Raji (cell line): Measurements from ENCODE around the gene PCDH1.

ENCODE experiments used
- POLR2A ChIP-seq: IDR thresholded peaks from 2 replicates; pipeline ENCODE4 v1.6.1; 2011; ENCODE audit warnings: low read depth, low read length, control low read depth; ENCODE audit not compliant: insufficient read depth

Gene PCDH1

DNA sequence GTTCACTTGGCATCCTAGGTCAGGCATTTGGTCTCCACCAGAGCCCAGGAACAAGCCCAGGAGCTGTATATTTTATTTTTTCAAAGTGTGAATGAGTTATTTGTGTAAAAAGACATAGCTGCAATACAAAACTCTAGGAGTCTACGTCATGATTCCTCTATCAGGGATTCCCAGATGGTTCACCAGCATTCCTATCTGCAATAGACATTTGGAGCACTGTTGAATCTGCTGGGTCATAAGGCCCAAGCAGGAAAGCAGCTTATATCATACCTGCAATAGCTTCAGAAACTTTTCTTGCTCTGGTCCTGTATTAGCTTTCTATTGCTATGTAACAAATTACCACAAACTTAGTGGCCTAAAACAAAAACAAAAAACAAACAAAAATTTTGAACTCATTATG lies 28.8 kb upstream of the PCDH1 start:
- no peak for TF ChIP-seq POLR2A

DNA sequence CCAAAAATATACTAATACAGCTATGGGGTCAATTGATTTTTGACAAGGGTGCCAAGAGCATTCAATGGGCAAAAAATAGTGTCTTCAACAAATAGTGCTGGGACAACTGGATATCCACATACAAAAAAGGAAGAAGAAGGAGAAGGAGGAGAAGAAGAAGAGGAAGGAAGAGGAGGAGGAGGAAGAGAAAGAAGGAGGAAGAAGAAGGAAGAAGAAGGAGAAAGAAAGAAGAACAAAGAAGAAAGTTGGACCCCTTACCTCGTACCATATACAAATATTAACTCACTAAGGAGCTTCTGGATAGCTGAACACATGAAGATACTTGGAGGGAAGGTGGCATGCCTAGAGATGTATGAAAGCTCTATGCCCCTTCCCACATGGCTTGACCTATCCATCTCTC lies 28.3 kb upstream of the PCDH1 start:
- TF ChIP-seq POLR2A, result no peak

DNA sequence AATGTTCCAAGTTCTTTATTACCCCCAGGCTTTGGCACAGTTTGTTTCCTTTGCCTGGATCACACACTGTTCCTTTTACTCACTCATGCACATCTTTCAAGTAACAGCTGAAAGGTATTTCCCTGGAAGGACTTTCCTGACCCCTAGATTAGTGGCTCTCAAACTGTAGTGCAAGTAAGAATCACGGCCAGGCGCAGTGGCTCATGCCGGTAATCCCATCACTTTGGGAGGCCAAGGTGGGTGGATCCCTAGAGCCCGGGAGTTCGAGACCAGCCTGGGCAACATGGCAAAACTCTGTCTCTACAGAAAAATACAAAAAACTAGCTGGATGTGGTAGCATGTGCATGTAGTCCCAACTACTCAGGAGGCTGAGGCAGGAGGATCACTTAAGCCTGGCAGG lies 26.3 kb upstream of the PCDH1 start:
- TF ChIP-seq POLR2A, result no peak

DNA sequence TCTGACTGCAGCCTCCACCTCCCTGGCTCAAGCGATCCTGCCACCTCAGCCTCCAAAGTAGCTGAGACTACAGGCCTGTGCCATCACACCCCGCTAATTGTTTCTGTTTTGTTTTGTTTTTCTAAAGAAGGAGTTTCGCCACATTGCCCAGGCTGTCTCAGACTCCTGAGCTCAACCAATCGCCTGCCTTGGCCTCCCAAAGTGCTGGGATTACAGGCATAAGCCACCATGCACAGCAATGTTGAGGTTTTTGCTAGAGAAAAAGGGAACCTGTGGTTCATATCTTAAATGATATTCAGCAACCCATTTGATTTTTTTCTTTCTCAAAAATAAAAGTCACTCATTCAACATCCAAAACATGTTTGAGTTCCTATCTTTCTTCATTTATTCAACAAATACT lies 25.1 kb upstream of the PCDH1 start:
- TF ChIP-seq POLR2A, result no peak

DNA sequence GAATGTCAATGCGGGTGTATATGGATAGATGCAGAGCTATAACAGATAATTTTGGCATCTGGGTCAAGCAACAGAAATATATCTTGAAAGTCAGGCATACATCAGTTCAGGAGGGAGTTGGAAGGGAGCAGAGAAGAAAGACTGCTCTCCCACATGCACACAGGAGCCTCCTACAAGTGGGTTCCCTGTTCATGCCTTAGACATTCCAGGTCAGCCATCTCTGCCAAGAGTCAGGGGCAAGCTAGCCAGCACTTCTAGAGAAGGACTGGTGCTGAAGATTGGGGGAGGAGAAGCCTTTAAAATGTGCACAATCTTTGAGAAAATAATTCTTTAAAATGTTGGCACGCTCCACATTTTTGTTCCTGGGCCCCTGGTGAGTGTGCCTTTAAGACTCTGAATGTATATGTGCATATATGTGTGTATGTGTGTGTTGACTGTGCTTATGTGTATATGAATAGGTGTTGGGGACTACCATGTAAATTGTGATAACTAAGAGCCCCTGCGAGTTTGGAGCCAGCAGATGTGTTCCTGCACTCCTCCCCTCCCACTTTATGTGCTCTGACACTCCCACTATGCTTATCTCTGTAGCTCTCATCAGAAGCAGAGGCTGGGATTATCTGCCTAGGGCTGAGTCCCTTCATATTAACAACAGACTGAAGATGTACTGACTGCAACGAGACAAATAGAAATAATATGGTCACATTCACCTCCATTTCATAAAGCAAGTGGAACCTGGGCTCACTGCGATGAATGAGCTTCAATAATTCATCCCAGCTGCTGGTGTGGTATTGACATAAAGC lies 24.0 kb upstream of the PCDH1 start:
- no peak for TF ChIP-seq POLR2A

DNA sequence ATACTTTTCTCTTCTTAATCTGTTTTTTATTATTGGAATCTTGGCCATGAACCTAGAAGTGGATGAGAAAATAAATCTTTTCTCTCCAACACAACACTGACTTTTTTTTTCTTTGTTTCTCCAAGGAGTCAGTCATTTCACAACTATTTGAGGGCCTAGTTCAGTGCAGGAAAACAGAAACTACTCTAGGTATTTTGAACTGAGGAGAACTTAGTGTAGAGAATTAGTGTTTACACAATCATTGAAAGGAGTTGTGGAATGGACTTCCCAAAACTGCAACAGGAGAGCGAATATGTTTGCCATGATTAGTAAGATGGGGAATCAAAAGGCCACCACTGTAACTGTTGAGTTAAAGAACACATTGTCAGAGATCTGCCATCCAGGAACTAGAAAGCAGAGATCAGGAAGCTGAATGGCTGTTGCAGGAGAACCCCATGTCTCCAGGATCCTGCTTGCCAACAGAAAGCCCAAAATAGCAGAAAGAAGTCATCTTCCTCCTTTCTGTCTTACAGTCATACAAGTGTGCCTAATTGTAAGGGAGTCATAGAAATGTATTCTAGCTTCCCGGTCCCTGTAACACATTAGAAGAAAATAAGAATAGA lies 20.3 kb upstream of the PCDH1 start:
- TF ChIP-seq POLR2A, result no peak

DNA sequence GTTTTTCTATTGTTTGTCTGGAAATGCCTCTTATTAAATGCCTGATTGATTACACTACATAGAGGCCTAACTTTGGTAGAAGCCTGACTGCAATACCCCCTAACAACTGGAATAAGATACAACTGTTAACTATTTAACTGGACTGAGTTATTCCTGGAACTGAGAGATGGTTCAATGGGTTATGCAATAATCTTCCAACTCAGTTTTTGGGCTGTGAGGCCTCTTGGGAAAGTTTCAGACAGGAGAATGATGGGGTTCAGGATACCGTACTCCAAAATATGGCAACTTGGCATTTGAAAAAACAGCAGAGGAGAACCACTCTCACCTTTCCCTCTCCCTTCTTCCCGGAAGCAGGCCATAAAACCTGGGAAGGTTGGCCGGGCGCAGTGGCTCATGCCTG lies 19.2 kb upstream of the PCDH1 start:
- TF ChIP-seq POLR2A, result no peak

DNA sequence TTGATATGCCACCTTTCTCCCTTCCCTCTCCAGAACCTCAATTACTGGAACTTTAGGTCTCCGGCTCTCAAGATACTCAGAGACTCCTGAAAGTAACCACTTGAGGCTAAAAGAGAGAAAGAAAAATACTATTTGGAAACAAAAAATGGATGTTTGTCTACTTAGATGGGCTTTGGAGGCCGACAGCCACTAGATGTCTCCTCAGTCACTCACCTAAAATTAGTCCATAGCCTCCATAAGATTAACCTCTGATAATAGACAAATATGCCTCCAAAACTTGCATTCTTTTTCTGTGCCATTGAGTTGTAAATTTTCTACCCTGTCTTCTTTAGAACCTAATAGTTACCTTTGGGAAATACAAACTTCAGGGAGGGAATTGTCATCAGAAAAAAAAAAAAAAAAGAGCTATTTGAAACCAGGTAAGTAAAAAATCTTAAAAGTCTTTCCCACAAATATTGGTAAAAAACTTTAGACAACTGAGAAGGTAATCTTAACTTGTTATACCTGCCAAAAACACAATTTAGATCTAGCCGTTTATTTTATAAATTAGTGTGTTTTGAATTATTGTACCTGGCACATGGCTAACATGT lies 11.2 kb upstream of the PCDH1 start:
- TF ChIP-seq POLR2A, result no peak

DNA sequence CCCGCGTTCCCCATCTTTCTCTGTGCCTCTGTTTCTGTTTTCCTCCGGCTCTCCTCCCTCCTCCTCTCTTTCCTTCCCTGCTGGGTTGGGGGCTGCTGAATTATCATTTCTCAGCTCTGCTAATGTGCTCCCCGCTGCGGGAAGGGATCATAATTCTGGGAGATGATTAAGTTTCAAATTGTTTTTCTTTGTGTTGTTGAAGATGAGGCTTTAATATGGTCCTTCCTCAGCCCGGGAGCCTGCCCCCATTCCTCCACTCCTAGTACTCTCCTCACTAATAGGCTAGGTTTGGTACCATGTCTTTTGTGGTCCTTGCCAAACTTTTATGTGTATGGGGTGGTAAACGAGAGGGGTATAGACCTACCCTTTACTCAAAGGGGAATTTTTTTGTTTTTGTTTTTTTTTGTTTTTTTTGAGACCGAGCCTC lies 5.7 kb upstream of the PCDH1 start:
- no peak for TF ChIP-seq POLR2A

DNA sequence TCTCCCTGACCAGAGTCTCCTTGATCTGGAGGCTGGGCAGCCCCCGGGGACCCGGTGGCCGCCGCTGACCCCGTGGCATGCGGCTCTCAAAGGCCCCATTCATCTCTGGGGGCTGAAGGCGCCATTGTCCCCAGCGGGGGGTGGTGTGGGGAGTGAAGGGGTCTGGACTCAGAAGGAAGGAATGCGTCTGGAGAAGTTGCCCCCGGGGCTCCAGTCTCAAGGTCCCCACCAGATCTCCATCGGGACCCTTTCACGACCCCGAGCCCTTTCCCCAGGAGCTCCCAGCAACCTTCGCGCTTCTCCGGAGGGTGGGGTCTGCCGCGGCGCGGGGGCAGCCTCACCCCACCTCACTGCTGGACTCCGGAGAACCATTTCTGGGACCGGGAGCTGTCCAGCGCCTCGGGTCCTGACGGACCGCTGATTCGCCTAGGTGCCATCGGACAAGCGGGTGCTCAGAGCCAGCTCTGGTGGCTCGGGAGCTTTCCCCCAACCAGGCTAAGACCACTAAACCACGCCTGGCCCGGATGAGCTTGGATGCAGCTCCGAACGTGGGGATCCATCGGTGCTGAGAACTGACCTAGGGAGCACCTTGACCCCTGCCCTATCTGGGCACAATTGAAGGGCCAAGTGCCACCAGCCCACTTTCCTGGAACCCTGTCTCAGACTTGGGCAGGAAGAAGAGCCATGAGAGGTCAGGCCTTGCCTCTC lies 5.1 kb upstream of the PCDH1 start:
- TF ChIP-seq POLR2A, result no peak

DNA sequence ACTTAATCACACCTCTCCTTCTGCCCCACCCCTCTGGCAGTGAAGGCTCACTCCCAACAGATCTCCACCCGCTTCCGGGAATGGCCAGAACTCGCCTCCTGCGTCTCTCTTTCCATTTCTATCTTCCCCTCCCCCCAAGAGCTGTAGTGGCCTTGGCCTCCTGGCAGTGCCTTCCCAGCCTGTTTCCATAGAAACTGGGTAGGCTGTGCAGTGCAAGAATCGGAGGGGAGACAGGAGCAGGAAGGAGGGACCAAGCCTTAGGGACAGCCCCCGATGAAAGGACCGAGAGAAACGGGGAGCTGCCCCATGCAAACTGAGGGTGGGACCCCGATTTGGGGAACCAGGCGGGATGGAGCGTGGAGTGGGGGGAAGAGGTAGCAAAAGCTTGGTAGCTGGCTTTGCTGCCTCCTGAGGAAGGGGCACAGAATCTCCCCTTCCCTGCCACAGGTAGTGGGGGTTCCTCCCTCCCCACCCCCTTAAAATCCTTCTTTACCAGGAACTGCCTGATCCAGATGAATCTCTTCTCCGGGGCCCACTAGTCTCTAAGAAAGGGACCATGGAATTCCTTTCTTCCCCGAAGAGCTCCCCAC lies 4.5 kb upstream of the PCDH1 start:
- TF ChIP-seq POLR2A, result no peak

DNA sequence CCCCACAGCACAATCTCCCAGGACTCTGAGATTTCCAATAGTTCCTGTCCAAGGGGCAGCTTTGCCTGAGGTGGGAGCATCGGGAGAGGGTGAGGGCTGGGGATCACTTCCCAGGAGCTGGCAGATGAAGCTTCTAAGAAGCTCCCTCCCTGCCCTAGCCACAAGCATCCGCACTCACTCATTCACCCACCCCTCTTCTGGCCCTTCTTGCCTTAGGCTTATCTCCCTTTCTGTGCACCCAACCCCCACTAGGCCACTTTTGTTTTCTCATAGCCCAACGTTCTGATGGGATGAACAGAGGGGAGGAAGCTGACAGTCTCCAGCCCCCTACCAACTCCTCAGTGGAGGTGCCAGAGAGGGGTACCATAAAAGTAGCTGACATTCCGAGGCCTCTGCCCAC lies 3.7 kb upstream of the PCDH1 start:
- no peak for TF ChIP-seq POLR2A

DNA sequence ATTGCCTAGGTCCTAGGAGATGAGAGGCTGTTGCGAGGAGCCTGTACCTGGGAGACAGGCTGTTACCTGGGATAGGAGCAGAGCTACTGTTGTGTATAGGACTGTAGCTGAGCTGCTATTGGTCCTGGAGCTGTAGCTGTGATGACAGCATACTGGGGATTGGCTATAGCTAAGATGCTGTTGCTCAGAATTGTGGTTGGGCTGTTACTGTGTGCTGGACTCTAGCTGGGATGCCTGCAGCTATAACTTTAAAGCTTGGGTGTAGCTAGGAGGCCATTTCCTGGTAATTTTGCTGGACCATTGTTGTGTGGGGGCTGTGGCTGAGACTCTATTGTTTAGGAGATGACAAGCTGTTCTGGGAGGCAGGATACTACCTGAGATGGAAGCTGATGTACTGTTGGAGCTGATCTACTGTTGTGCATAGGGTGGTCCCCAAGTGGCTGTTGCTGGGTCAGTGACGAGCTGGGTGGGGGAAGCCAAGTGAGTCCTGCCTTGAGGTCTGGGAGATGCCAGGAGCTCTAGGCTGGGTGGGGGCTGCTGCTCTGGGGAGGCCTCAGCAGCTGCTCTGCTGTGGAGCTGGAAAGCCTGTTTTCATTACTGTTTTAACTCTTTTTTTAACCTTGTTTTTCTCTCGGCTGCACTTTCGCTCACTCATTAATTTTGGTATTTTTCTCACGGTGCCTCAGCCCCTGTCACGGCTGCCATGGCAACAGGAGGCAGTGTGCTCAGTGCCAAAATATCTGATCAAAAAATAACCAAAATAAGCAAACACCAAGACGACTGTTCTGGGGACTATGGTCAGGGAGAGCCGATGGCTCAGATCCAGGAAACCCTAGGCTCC lies 3.0 kb upstream of the PCDH1 start:
- no peak for TF ChIP-seq POLR2A

DNA sequence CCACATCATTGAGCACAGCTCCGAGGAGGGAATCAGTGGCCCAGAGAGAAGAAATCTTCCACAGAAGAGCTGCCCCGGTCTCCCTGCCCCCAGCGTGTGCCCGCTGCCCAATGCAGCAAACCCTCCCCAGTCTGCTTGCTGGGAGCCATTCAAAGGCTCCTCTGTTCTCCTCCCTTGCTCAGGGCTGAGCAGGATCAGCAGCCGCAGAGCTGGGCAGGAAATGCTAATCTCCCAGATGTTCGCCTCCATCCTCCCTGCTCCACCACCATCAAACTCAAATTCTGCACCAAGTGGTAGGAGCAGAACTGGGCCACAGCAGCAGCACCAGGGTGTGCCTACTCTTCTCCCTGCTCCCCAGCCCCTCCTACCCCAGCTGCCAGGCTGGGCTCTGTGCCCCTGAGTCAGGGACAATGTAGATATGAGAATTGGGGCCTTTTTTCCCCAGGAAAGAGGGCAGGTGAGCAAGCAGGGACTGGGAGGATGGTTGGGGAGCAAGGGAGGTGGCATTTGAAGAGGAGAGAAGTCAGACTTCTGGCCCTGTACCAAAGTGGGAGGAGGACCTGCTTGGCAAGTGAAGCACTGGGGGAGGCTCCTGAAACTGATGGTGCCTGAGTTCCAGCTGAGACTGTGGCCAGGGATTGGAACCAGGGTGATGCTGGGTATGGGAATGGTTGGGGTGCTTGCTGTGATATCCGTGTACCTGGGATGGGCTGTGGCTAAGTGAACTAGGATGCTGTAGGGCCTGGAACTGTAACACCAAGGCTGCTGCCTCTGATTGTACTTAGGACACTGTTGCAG lies 1.9 kb upstream of the PCDH1 start:
- no peak for TF ChIP-seq POLR2A
